Stimulated activated CD4-positive, alpha-beta T cell treated with anti-CD3 and anti-CD28 coated beads, TNF-alpha, amount 100 ng/mL, for 24 hours (primary cell): ENCODE measurements around the gene SMNDC1.
"Not testable (repeated sequence)": the region's sequence is repeated elsewhere in the genome, so short reads cannot be mapped to it uniquely, and the experiment has no call there.

Source experiments
- DNase-seq, 3 experiments: peaks; one replicate each; pipeline ENCODE4 v3.0.0-alpha.2; 2020; ENCODE audit warnings: low read depth in 3 of 3

Gene SMNDC1

GRCh38 chr10:110304780-110305421 lies at the start of gene SMNDC1:
Gene SMNDC1, minus strand, starts transcription at chr10:110304920. Its CDS starts 1,333 bp downstream, at chr10:110303587.
- DNase-seq, result peak; percentile 91 to 98 (median 92)

- DNase-seq, result peak; percentile 47 to 84 (median 62)
Measured at GRCh38 chr10:110354322-110354766, 49.6 kb upstream of the SMNDC1 start.

DNA sequence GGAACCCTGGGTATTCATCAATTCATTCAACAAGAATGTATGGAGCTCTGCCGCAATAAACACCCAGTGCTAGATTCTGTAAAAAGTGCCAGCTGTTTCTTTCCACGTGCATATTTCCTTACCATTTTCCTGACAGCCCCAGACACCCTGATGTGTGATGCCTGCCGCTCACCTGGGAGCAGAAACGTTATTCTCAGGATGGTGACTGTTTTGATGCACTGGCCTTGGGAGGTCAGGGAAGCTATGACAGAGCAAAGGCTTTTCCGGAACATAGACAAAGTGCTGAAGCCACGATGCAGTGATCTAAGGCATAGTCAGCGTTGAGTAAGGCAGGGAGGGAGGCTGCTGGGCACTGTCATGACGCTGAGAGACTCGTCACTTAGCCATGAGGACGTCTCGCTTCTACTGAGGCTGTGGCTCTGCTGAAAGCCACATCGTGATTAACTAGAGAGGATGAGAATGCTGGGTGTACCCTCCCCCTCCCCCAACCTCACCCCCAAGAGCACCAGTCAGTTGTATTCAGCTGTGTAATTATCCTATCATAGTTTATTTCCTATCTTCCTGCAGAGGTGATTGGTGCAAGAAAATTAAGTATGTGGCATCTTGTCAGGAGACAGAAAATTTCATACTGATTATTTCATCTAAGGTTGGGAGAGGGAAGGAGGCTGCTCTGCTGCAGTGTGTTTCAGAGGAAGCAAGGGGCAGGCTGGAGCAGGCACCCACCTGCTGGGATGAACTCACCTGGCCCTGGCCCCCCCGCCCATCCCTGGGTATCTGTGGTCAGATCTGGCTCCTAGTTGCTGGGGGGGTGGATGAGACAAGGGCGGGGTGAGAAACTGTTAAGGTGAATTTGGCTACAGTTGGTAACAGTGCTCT lies 48.8 kb upstream of the SMNDC1 start:
- peak in 2 of 3 experiments; percentile 34 to 63 for DNase-seq

- DNase-seq, result no peak
Measured at GRCh38 chr10:110352930-110353243, 48.2 kb upstream of the SMNDC1 start.

- no peak for DNase-seq
Measured at GRCh38 chr10:110350812-110351211, 46.1 kb upstream of the SMNDC1 start.

GRCh38 chr10:110349831-110350230 lies 45.1 kb upstream of the SMNDC1 start:
- DNase-seq, result no peak

- DNase-seq, result no peak
Measured at GRCh38 chr10:110349386-110349785, 44.7 kb upstream of the SMNDC1 start.

DNA sequence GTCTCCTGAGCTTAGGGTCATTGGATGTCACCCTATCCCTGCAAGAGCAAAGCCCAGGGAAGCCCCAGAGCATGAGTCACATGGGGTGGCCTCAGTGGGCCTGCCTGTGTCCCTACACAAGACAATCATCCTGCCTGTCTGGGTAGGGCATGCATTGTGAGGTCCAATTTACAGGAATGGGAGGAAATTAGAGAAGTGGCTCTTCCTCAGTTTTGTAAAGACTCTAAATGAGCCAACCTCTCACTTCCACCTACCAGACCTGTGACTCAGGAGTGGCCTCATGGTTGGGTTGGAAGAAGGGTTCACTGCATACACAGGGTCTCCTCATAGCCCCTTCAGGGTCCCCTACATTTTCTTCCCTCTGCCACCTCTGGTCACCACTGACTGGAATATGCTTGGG lies 43.6 kb upstream of the SMNDC1 start:
- DNase-seq, result no peak

DNA sequence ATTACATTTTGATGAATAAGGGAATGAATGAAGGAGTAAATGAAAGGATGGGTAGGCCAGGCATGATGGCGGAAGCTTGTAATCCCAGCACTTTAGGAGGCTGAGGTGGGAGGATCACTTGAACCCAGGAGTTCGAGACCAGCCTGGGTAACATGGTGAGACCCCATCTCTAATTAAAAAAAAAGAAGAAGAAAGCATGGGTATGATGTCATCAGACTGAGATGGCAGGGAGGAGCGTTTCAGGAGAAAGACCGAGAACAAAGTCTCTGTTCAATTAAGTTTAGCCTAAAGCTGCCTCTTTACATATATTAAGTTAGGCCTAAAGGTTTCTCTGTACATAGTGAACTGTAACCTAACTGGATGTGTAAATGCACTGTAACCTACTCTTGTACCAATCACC lies 42.2 kb upstream of the SMNDC1 start:
- no peak for DNase-seq

DNA sequence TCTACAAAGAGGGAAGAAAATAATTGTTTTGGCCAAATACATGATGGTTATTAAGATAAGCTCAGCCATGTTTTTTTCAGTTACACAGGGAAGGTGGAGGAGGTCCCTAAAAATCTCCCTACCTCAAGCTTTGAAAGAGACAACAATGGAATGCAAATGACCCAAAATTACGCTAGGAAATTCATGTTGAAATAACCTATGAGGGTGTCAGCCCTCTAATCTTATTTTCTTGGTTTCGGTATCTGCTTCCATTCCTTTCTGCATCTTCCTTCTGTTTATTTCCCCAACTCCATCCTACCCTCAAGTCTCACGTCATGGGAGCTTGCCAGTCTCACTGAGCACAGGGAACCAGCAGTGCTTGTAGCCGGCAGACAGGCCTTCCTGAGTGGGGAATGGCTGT lies 40.6 kb upstream of the SMNDC1 start:
- DNase-seq, result no peak

DNA sequence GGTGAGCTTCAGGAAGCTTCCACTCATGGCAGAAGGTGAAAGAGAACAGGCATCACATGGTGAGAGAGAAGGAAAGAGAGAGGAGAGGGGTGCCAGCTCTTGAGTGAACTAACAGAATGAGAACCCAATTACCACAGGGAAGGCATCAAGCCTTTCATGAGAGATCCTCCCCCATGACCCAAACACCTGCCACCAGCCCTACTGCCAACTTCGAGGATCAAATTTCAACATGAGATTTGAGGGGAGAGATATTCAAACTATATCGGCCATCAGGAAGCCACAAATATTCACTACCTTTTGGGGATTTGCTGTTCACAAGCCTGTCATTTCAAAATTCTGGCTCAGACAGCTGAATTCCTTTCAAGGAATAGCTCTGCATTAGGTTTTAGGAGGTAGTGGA lies 39.9 kb upstream of the SMNDC1 start:
- no peak for DNase-seq

DNA sequence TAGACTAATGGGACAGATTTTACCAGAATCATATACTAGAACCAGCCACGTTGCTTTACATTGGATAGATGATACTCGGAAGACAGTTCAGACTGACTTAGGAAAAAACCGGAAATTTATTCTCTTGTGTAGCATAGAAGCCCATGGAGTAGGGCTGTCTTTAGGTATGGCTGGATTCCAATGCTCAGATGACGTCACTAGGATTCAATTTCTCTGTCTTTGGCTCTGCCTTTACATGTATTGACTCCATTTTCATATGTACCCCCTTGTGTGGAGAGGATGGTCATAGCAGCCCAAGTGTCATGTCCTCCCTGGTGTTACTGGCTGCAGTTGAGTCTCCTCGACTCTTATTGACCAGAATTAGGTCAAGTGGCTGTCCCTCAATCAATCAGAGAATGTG lies 39.2 kb upstream of the SMNDC1 start:
- no peak for DNase-seq

GRCh38 chr10:110340816-110341215 lies 36.1 kb upstream of the SMNDC1 start:
- DNase-seq, result no peak

DNA sequence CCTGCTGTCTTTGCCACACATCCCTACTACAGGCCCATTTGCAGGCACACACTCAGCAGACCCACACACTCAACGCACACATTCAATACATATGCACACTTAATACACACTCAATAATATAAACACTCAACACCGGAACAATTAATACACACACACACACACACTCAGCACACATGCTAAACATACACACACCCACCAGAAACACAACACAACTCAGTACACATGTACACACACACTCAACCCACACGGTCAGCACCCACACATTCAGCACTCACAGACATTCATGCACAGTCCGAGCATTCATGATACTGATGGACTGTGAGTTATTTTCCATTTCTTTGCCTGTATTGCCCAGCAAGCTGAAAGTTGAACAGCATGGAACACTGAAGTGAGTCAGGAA lies 35.4 kb upstream of the SMNDC1 start:
- no peak for DNase-seq

DNA sequence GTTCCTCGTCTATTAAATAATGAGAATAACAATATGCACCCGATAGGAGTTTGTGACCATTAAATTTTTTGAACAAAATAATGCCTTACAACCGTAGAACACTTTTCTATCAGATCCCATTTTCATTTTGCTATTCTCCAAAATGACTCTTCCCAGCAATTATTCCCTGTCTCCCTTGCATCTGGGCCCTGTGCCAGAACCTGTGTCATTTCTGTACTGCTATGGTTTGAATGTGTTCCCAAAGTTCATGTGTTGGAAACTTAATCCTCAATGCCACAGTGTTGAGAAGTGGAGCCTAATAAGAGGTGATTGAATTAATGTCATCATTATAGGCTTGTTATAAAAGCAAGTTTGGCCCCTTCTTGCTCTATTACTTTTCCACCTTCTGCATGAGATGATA lies 33.2 kb upstream of the SMNDC1 start:
- DNase-seq, result no peak

GRCh38 chr10:110337401-110337800 lies 32.7 kb upstream of the SMNDC1 start:
- DNase-seq, result no peak

DNA sequence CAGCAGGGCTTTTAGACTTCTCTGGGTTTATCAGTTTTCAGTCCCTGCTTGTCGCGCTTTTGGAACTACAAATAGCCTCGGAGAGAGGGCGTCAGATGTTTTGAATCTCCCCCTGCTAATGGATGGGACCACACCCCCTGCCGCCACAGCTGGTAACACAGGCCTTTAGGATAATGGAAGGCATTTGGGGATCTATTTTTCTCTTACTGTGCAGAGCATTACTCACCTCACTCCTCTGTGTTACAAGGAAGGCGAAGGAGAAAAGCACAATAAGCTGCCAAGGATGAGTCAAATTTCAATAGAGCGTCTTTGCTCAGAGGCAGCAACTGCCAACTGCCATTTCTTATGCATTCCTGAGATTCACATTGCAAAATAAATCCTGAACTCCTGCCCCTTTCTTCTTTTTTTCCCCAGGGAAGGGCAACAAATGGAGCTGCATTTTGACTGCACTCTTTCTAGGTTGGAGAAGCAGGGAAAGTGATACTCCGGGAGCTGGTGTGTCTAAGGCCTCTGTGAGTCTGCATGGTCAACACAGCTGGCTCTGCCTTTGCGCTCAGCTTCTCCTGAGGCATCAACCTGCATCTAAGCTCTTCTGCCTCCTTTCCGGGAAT lies 31.5 kb upstream of the SMNDC1 start:
- no peak for DNase-seq

GRCh38 chr10:110335314-110336064 lies 30.8 kb upstream of the SMNDC1 start:
- DNase-seq, result no peak

DNA sequence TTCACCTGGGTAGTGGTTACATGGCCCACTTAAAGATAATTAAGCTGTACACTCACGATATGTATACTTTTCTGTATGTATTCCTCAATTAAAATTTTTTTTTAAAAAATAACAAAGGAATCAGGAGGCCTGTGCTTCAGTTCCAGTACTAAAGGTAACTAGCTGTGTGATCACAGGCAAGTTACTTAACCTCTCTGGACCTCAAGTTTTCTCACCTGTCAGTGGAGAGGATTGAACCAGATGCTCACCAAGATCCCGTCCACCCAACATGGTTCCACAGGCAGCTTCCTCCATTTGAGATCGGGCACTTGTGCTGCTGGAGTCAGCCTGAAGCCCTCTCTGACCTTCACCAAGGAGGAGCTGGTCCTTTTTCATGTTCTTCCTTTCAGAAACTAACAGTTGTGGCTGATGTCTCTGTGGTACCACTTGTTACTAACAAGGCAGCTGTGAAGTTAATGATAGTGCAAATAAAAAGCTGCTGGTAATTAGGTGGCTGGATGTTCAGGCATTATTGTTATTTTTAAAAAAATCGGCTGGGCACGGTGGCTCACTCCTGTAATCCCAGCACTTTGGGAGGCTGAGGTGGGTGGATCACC lies 29.4 kb upstream of the SMNDC1 start:
- no peak for DNase-seq

- DNase-seq, result not testable (repeated sequence)
Measured at GRCh38 chr10:110331226-110331795, 26.6 kb upstream of the SMNDC1 start.

DNA sequence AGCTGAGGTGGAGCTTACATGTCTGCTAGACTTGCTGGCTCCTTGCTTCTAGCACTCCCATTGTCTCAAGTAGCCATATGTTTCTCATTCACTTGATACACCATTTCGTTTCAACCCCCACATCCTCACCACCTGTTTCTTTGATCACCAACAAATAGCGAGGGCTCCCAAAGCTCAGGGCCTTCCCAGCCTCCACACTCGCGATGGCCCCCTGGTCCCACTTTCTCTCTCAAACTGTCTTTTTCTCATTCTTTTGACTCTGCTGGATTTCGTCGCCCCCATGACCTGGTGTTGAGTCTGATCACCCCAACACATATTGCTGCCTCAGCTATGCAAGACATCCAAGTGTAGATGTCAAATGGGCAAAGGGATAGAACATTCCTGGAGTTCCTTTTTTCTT lies 26.0 kb upstream of the SMNDC1 start:
- no peak for DNase-seq
